ENCODE measurements around the gene ATP6V1A.

GRCh38 chr3:113795693-113796092, 48.9 kb downstream of the ATP6V1A start:
- TF ChIP-seq CTCF (IDR thresholded peaks at IDR 0.05) (no peak), POLR2A (IDR thresholded peaks at IDR 0.05) (no peak)

All from testis (tissue), 2 donors.